HG03457 (cell line): ENCODE results near the gene LDHA.

Source experiments
- ATAC-seq: cut with Tn5 transposase; IDR thresholded peaks from one replicate; pipeline ENCODE4 v1.9.1; 2021; ENCODE audit warnings: moderate number of reproducible peaks; ENCODE audit not compliant: unreplicated experiment

LDHA gene

GRCh38 chr11:18394275-18394927, at the start of gene LDHA:
TSS of gene LDHA (plus strand) at chr11:18394563. CDS start at chr11:18396843, 2,280 bp downstream.
- ATAC-seq = peak; percentile 50

- no peak for ATAC-seq
Observed at GRCh38 chr11:18347471-18348125, 46.8 kb upstream of the LDHA start.

- ATAC-seq = no peak
Observed at GRCh38 chr11:18352581-18352980, 41.8 kb upstream of the LDHA start.

GRCh38 chr11:18358646-18359045, 35.7 kb upstream of the LDHA start:
- ATAC-seq = no peak

DNA sequence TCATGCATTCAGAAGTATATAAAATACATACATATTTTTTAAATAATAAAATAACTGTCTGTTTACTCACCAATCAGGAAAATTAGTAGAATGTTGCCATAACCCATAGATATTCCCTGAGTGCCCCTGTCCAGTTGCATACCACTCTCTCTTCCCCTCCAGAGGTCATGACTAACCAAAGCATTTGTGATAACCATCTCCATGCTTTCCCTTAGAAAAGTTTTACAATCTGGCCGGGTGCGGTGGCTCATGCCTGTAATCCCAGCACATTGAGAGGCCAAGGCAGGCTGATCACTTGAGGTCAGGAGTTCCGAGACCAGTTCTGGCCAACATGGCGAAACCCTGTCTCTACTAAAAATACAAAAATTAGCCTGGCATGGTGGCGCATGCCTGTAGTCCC, 33.2 kb upstream of the LDHA start:
- ATAC-seq = no peak

DNA sequence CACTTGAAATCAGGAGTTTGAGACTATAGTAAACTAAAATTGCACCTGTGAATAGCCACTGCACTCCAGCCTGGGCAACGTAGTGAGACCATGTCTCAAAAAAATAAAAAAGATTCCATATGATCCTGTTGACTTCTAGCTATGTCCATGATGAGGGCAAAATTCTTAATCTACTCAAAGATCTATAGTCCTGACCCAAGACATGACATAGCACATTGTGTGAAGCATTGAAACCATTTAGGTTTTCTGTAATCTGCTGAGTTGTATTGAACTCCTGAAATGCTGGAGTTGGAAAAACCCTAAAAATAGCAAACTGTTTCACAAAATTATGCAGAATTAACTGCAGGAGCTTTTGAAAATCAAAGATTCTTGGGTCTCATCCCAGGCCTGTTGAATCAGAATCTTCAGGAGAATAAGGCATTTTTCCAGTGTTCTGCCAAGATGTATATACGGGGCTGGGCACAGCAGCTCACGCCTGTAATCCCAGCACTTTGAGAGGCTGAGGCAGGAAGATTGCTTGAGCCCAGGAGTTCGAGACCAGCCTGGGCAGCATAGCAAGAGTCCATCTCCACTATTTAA, 29.8 kb upstream of the LDHA start:
- ATAC-seq = no peak

DNA sequence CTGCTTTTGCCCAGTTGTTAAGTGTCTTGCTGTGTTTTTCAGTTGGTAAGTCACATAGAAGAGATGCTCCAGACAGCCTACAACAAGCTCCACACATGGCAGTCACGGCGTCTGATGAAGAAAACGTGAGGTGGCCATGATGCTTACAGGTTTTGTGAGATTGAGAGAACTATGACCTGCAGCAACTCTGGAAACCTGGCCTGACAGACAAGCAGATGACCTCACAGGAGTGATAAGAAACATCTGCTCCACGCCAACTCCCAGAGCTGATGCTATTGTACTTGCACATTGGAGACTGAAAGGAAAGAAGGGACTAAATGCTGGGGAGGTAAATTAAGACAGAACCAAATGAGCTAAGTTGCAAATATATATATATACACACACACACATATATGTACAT, 28.6 kb upstream of the LDHA start:
- no peak for ATAC-seq

DNA sequence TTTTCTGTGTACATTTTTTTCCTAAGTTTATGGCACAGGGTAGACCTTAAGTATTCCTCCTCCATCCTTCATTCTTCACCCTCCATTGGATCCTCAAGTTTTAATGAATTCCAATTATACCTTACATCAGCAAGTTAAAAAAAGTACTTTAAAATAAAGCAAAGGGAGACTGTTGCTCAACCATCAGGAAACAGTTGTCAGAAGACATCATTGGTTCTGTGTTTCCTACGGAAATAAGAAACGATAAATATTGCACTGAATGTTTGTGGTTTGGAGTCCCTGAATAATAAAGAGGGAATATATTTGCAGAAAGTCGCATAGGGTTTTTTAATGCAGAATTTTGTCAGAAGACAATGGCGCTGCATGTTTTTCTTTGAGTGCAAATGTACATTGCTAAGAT, 28.1 kb upstream of the LDHA start:
- ATAC-seq = no peak

GRCh38 chr11:18367431-18367830, 26.9 kb upstream of the LDHA start:
- ATAC-seq = no peak

- no peak for ATAC-seq
Observed at GRCh38 chr11:18368221-18368620, 26.1 kb upstream of the LDHA start.

- no peak for ATAC-seq
Observed at GRCh38 chr11:18369398-18369797, 25.0 kb upstream of the LDHA start.

DNA sequence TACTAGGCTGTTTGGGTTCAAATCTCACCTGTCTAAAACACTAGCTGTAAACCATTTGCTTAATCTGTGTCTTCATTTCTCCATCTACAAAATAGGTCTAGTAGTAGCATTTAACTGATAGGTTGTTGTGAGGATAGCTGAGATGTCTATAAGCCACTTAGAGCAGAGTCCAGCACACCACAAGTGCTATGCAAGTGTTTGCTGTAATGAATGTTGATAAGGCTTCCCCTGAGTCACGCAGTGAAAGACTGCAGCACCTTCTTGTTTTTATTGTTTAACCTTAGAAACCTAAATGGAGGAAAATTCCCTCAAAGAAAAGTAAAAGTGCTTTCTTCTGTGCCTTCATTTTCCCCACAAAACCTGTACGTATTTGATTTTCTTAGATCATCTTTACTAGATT, 23.1 kb upstream of the LDHA start:
- ATAC-seq = no peak

- no peak for ATAC-seq
Observed at GRCh38 chr11:18372201-18372600, 22.2 kb upstream of the LDHA start.

- no peak for ATAC-seq
Observed at GRCh38 chr11:18374956-18375355, 19.4 kb upstream of the LDHA start.

DNA sequence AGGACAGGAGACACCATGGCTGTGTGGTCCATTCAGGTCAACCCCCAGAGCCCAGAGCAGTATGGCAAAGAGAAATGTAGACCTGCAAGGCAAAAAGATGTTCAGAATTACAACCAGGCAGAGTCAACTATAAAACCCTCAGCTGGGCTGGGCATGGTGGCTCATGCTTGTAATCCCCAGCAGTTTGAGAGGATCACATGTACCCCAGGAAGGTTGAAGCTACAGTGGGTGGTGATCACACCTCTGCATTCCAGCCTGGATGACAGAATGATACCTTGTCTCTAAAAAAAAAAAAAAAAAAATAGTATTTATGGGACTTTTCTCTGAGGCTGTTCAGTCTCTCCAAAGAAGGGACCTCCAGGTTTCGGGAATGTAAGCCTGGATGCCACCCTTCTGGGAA, 18.4 kb upstream of the LDHA start:
- ATAC-seq = no peak

DNA sequence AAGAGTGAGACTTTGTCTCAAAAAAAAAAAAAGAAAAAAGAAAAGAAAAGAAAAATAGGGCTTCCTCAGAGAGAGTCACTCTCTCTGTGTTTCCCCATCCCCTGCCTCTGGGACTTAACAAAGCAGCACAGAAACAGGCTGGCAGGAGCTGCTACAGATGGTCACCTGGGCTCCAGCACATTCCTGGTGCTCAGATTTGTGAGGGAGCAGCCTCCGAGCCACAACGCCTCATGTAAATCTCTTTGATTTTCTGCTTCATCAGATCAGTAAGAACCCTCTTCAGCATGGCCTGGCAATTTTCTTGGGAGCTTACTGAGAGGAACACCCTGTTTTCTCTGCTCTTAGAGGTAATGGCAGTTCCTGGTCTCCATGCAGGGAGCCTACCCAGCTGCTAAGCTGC, 15.2 kb upstream of the LDHA start:
- no peak for ATAC-seq

GRCh38 chr11:18383388-18384156, 10.8 kb upstream of the LDHA start:
- peak; percentile 87 for ATAC-seq

DNA sequence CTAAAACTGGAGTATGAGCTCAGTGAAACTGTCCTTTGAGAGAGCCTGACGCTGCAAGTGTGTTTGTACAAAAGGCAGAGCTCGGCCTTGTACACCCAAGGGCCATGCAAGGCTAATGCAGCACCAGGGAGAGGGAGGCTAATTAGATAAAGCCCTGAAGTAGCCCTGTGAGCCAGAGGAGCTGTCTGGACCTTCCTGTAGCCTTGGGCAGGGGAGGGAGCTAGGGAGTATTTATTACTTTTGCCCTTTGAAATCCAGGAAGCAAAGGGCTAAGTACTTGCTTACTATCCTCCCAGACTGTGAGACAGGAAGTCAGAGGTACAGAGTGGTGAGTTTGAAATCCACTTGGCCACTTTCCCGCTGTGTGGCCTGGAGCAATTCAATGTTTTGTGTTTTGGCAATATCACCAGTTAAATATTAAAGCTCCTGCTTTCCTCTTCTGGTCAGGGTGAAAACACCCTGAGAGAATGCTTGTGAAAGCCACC, 10.2 kb upstream of the LDHA start:
- peak; percentile 37 for ATAC-seq

- no peak for ATAC-seq
Observed at GRCh38 chr11:18390088-18390487, 4.3 kb upstream of the LDHA start.

DNA sequence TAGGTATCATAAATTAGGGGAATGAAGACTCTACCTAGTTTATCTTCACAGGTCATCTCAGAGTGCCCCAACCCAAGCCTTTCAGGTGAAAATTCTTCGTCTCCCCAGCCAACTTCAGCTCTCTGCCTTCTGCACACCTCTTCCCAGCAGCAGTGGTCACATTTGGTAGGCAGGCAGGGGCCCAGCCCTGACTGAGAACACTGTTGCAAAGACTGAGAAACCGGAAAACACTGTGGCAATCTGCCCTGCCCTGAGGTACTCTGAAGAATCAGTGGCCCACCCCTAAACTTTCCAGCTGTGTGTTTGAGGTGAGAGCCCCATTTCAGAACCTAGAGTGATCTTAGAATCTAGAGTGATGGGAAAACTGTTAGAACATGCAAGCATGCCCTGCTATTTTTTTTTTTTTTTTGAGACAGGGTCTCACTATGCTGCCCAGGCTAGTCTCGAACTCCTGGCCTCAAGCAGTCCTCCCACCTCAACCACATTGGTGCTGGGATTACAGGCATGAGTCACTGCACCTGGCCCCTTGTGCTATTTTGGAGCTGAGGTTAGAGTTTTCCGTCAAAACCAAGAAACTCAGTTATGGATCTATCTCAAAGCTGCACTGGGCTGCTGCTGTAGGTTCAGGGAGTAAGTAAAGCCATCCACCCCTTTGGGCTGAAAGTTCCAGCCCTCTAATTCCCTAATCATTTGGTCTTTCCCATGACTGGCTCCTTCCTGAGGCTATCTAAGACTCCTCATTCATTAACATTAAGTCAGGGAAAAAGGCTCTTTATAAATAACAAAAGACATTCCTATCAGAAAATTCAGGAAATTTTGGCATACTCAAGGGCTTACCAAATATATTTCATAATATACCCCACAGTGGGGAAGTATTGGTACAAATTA, 1.7 kb upstream of the LDHA start:
- ATAC-seq = no peak
